Measurements from ENCODE around the gene SPATA1.

Gene SPATA1

GRCh38 chr1:84508510-84508909, 2.3 kb downstream of the SPATA1 start:
- DNase-seq (ENCODE audit: low read depth): no peak

DNA sequence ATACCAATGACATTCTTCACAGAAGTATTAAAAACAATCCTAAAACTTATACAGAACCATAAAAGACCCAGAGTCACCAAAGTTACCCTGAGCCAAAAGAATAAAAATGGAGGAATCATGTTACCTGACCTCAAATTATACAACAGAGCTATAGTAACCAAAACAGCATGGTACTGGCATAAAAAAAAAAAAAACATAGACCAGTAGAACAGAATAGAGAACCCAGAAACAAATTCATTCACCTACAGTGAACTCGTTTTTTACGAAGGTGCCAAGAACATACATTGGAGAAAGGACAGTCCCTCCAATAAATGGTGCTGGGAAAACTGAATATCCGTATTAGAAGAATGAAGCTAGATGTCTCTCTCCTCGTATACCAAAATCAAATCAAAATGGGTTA, 2.8 kb downstream of the SPATA1 start:
- DNase-seq (ENCODE audit: low read depth): no peak

- DNase-seq (ENCODE audit: low read depth): no peak
Measured at GRCh38 chr1:84510165-84510564, 4.0 kb downstream of the SPATA1 start.

DNA sequence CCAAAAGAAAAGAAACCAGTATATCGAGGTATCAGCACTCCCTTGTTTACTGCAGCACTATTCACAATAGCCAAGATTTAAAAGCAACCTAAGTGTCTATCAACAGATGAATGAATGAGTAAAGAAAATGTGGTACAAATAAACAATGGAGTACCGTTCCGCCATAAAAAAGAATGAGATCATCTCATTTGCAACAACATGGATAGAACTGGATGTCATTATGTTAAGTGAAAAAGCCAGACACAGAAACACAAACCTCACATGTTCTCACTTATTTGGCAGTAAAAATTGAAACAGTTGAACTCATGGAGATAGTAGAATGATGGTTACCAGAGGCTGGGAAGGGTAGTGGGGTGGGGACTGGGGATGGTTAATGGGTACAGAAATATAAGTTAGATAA, 4.5 kb downstream of the SPATA1 start:
- DNase-seq (ENCODE audit: low read depth): no peak

GRCh38 chr1:84524590-84524989, 18.4 kb downstream of the SPATA1 start:
- DNase-seq (ENCODE audit: low read depth): no peak

GRCh38 chr1:84525779-84526178, 19.6 kb downstream of the SPATA1 start:
- DNase-seq (ENCODE audit: low read depth): no peak

GRCh38 chr1:84538599-84538998, 32.4 kb downstream of the SPATA1 start:
- DNase-seq (ENCODE audit: low read depth): peak; percentile 10

DNA sequence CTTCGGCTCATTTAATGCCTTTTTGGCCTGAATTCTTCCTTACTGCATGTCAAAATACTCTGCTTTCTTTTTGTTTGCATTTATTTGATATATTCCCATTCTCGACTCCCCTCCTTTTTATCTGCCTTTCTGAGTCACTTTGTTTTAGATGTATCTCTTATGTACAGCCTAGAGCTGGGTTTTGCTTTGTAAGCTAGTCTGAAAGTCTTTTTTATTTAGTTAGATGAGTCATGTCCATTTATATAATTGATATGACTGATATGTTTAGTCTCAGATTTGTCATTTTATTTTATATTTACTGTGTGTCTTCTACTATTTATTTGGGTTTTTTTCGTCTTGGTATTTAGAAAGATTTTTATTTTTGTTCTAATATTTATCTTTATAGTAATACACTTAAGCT, 33.8 kb downstream of the SPATA1 start:
- peak; percentile 20 for DNase-seq (ENCODE audit: low read depth)

GRCh38 chr1:84540759-84541158, 34.6 kb downstream of the SPATA1 start:
- no peak for DNase-seq (ENCODE audit: low read depth)

DNA sequence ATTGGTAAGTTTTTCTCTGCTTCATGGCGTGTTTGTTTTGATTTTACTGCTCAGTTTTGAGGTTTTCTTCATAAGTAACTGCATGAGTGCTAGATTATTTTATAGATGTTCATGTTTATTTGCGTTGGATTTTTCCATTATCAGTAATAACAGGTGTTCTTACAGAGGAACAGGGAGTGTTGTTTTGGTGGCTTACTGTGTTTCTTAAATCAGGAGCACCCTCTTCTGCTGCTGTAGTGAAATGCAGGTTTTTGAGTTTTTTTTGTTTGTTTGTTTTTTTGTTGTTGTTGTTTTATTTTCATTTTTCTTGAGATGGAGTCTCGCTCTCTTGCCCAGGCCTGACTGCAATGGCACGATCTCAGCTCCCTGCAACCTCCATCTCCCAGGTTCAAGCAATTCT, 35.5 kb downstream of the SPATA1 start:
- DNase-seq (ENCODE audit: low read depth): no peak

GRCh38 chr1:84550826-84551225, 44.6 kb downstream of the SPATA1 start:
- DNase-seq (ENCODE audit: low read depth): no peak

- DNase-seq (ENCODE audit: low read depth): no peak
Measured at GRCh38 chr1:84569216-84569615, 63.0 kb downstream of the SPATA1 start.

DNA sequence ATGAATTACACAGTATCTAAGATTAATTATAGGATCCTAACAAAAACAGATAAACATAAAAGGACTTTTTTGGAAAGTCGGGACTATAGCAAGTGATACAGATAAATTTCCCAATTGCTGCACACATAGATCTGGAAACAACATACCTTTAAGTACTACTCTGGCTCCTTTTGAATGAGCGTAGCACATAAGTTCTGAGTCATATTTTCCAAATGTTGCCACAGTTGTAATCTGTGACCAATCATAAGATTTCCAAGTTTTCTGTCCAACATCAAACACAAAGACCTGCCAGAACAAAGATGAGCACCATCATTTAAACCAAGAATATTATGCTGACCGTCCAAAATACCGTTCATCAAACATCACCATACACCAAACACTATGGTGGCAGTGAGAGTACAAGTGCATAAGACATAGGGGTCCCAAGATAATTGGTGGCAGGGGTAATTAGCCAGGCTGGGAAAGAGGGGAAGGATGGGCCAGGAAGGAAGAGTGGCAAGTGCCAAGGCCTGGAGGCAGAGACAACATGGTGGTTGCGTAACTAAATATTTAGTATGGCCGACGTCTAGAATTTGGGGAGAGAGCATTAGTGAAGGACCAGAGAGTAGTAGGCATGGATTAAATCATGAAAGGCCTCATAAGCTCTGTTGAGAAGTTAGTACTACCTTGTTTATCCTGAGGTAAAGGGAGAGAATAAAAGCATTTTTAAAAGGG, 64.4 kb downstream of the SPATA1 start:
- peak; percentile 74 for DNase-seq (ENCODE audit: low read depth)

DNA sequence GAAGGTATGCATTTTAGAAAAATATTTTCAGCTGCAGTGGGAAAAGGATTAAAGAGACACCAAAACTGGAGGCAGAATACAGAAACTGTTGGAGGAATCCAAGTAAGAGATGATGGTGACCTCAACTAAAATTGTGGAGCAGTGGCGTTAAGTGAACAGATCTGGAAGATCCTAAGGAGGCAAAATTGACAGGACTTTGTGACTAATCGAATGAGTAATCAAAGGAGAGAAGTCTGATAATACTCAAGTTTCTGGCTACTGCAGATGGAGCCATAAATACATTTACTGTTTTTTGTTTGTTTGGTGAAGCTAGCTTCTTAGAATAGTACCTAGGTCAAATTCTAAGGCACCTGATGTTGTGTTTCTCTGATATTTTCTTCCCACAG, 65.0 kb downstream of the SPATA1 start:
- peak; percentile 63 for DNase-seq (ENCODE audit: low read depth)

GRCh38 chr1:84573481-84573966, 67.3 kb downstream of the SPATA1 start:
- peak; percentile 32 for DNase-seq (ENCODE audit: low read depth)

DNA sequence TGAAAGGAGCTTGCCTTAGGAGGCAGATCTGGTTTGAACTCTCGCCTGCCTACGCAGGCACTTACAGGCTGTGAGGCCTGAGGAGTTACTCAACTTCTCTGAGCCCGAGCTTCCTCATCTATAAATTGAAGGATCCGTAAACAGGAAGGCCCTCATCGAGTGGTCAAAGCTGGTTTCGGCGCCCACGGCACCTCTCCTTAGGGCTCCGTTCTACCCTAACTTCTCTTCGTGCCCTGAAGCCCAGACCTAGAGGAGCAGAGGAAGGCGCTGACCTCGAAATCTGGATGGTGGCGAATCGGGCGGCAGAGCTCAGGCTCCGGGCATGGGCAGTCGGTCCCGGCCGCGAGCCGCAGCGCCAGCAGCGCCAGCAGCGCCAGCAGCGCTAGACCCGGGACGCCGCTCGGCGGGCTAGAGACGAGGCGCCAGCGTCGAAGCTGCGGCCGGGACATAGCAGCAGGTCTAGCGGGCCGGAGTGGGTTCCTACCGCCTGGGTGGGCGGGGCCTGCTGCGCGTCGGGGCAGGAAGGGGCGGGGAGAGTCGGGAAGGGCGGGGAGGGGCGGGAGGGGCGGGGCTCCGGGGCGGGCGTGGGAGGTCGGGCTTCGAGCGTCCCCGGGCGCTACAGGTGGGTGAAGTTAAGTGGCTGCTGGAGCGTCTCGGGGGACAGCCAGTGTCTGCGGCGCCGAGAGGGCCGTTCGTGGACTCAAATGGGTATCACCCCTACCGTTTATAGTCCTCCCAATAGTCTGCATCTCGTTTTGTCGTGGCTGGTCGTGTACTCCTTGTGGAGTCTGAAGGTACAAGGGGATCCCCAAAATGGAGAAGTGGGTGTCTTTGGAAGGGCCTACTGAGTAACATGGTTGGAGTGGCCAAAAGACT, 68.0 kb downstream of the SPATA1 start, which contains the start of gene CTBS:
CTBS (minus strand) TSS at position 474 of the 876 bp plus-strand sequence; CDS start at position 449, 25 bp downstream.
- peak; percentile 93 for DNase-seq (ENCODE audit: low read depth)

DNA sequence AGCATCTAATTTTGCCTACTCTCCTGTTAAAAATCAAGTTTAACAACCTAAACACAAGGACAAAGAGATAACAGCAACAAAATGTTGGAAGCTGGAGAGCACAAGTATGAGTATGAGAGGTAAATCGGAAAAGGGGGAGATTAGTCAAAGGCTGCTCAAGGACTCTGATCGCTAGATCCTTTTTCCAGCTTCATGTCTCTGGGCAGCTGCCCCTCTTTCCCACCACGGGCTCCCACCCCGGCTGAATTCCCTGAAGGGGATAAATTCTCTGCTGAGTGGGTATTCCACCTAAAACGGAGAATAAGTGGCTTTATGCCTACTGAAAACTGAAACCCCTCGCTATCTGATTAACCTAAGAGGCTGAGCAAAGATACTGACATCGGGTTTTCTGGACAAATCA, 68.8 kb downstream of the SPATA1 start:
- no peak for DNase-seq (ENCODE audit: low read depth)

DNA sequence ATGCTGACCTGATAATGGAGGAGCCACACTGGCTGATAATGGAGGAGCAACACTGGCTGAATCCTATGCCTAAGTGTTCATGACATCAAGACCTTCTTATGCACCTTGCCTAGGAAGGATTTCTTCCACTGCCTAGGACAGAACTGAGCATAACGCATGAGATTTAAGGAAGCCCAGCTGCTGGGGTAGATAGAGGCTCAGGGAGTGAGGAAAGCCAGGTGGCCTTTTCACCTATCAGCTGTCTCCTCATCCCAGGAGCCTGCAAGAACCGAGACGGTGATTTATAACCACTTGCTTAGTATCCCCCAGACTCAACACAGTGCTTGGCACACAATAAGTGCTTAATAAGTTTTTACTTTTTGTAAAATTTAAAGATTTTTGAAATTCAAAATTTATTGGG, 75.5 kb downstream of the SPATA1 start:
- no peak for DNase-seq (ENCODE audit: low read depth)

- DNase-seq (ENCODE audit: low read depth): peak; percentile 44
Measured at GRCh38 chr1:84582802-84583587, 76.8 kb downstream of the SPATA1 start.

- peak; percentile 4 for DNase-seq (ENCODE audit: low read depth)
Measured at GRCh38 chr1:84583648-84584047, 77.5 kb downstream of the SPATA1 start.

DNA sequence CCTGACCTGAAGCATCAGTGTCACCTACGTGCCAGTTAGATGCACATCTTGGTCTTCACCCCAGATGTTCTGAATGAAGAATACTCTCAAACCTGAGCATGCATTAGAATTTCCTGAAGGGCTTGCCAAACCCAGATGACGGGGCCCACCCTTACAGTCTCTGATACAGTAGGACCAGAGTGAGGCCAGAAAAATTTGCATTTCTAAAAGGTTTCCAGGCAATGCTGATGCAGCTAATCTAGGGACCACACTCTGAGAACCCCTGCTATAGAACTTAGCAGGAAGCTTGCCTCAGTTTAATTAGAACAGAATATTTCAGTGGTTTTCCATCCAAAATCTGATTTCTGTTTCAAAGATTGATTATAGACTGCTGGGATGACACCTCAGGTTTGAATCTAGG, 77.9 kb downstream of the SPATA1 start:
- no peak for DNase-seq (ENCODE audit: low read depth)

GRCh38 chr1:84585803-84586202, 79.6 kb downstream of the SPATA1 start:
- no peak for DNase-seq (ENCODE audit: low read depth)
